CD14-positive monocyte (primary cell): ENCODE data around the gene CHI3L1. TPM values are rescaled to one million over a fixed set of nuclear protein-coding genes. Genes with fewer than 3 reads are reported as not detected.

Experiments used
- DNase-seq, 3 donors: peaks; one replicate each; pipeline ENCODE4 v3.0.0-alpha.2; 2011 to 2022
- H2AFZ ChIP-seq: 2 replicates; pipeline ENCODE4 v1.6.0; 2012; ENCODE audit warnings: mild to moderate bottlenecking, low read depth, low read length, inconsistent platforms; ENCODE audit not compliant: insufficient read depth, poor library complexity, severe bottlenecking
- H3K27ac ChIP-seq, 2 donors: 1 replicate in 1 of 2; 2 replicates in 1 of 2; pipeline ENCODE4 v1.5.1; 2012 to 2013; ENCODE audit warnings: low read length in 2 of 2, control low read depth in 1 of 2, inconsistent platforms in 1 of 2, low read depth in 1 of 2, mild to moderate bottlenecking in 1 of 2
- H3K27me3 ChIP-seq, 2 donors: one replicate each; pipeline versions ENCODE4 v1.6.0 to v1.6.1; 2011 to 2013; ENCODE audit warnings: low read length in 2 of 2; ENCODE audit not compliant: control insufficient read depth in 2 of 2, insufficient read depth in 2 of 2
- H3K36me3 ChIP-seq, 2 donors: replicated peaks in 1 of 2; 1 replicate in 1 of 2; 2 replicates in 1 of 2; pipeline versions ENCODE4 v1.5.1 to v1.6.1; 2012 to 2013; ENCODE audit warnings: low read length in 2 of 2, control low read depth in 1 of 2, inconsistent platforms in 1 of 2, mild to moderate bottlenecking in 1 of 2; ENCODE audit not compliant: insufficient read depth in 2 of 2, control insufficient read depth in 1 of 2
- H3K4me1 ChIP-seq, 2 donors: 1 replicate in 1 of 2; 2 replicates in 1 of 2; pipeline versions ENCODE4 v1.5.1 to v1.6.1; 2012 to 2013; ENCODE audit warnings: low read length in 2 of 2, control low read depth in 1 of 2, inconsistent platforms in 1 of 2, mild to moderate bottlenecking in 1 of 2, moderate library complexity in 1 of 2; ENCODE audit not compliant: insufficient read depth in 2 of 2, control insufficient read depth in 1 of 2
- H3K4me2 ChIP-seq: replicated peaks from 2 replicates; pipeline ENCODE3; 2012; ENCODE audit warnings: low read length, moderate library complexity, mild to moderate bottlenecking; ENCODE audit not compliant: poor library complexity, severe bottlenecking; ENCODE audit errors: extremely low read depth
- H3K4me3 ChIP-seq, 3 experiments: fragments of 200-600 bp in 1 of 3; sonication (generic) in 1 of 3; replicated peaks in 1 of 3; 1 replicate in 2 of 3; 2 replicates in 1 of 3; pipeline ENCODE4 v1.5.1; 2011 to 2013; ENCODE audit warnings: low read length in 3 of 3, mild to moderate bottlenecking in 3 of 3, control low read depth in 2 of 3, low read depth in 2 of 3, inconsistent platforms in 1 of 3, moderate library complexity in 1 of 3
- H3K79me2 ChIP-seq: 2 replicates; pipeline ENCODE4 v1.6.0; 2012; ENCODE audit warnings: mild to moderate bottlenecking, control low read depth, inconsistent platforms, low read length, moderate library complexity; ENCODE audit not compliant: insufficient read depth
- H3K9ac ChIP-seq: 2 replicates; pipeline ENCODE4 v1.6.0; 2017; ENCODE audit warnings: low read length, mild to moderate bottlenecking; ENCODE audit not compliant: insufficient read depth, poor library complexity, severe bottlenecking
- H3K9me3 ChIP-seq, 2 donors: replicated peaks in 1 of 2; 1 replicate in 1 of 2; 2 replicates in 1 of 2; pipeline versions ENCODE4 v1.5.1 to v1.6.1; 2012 to 2013; ENCODE audit warnings: low read length in 2 of 2, control low read depth in 1 of 2; ENCODE audit not compliant: control insufficient read depth in 1 of 2, insufficient read depth in 1 of 2
- H4K20me1 ChIP-seq: 2 replicates; pipeline ENCODE4 v1.6.0; 2012; ENCODE audit warnings: mild to moderate bottlenecking, low read length, control low read depth, moderate library complexity; ENCODE audit not compliant: insufficient read depth
- H3K27ac Mint-ChIP-seq, 7 donors: one replicate each; pipeline ENCODE4 v1.8.0; 2020; ENCODE audit warnings: mild to moderate bottlenecking in 7 of 7, mixed read lengths in 7 of 7, moderate library complexity in 6 of 7, inconsistent platforms in 2 of 7
- H3K27me3 Mint-ChIP-seq, 3 donors: one replicate each; pipeline ENCODE4 v1.8.0; 2021 to 2022; ENCODE audit warnings: low read depth in 3 of 3, mild to moderate bottlenecking in 3 of 3, mixed read lengths in 3 of 3, moderate library complexity in 3 of 3, inconsistent platforms in 1 of 3
- H3K36me3 Mint-ChIP-seq, 2 donors: one replicate each; pipeline ENCODE4 v1.8.0; 2020; ENCODE audit warnings: mixed read lengths in 2 of 2, inconsistent platforms in 1 of 2, mild to moderate bottlenecking in 1 of 2
- H3K4me1 Mint-ChIP-seq: one replicate; pipeline ENCODE4 v1.8.0; 2020; ENCODE audit warnings: mild to moderate bottlenecking, mixed read lengths
- H3K4me3 Mint-ChIP-seq, 2 donors: one replicate each; pipeline ENCODE4 v1.8.0; 2020; ENCODE audit warnings: mild to moderate bottlenecking in 2 of 2, mixed read lengths in 2 of 2, moderate library complexity in 1 of 2
- H3K9me3 Mint-ChIP-seq, 7 donors: one replicate each; pipeline ENCODE4 v1.8.0; 2020 to 2022; ENCODE audit warnings: mixed read lengths in 7 of 7, mild to moderate bottlenecking in 6 of 7, moderate library complexity in 6 of 7, inconsistent platforms in 2 of 7
- WGBS: methylation state at CpG from one replicate; pipeline ENCODE4 v1.1.5; 2013; ENCODE audit warnings: missing lambda C conversion rate; ENCODE audit not compliant: insufficient coverage; 5-methylcytosine and 5-hydroxymethylcytosine counted together
- intact Hi-C, 2 donors: fragments of 100-400 bp; cut with micrococcal nuclease; formaldehyde crosslinking; loops; one replicate each; pipeline versions ENCODE4 v1.15.0 to v1.15.1; 2023
- polyA plus RNA-seq, 3 donors: library from polyadenylated mRNA; depleted of rRNA in 1 of 3; unstranded in 2 of 3; stranded (reverse) in 1 of 3; fragments of 300-500 nt in 2 of 3; fragments of >200 nt in 1 of 3; fragmentation: Illumina TruSeq in 2 of 3; gene quantifications; 1 replicate in 2 of 3; 2 replicates in 1 of 3; pipeline ENCODE4 v1.2.3, GENCODE V29; 2012 to 2021
- TF ChIP-seq, protein P1 (sequence below): fragments of 200-600 bp; IDR thresholded peaks from one replicate; pipeline ENCODE4 v1.8.0; 2022; ENCODE audit warnings: antibody characterized with exemption, mild to moderate bottlenecking

CHI3L1 gene
- polyA plus RNA-seq, 3 donors, result 0.37 to 0.44 (median 0.43) TPM

GRCh38 chr1:203173566-203173965 is 12.9 kb downstream of the CHI3L1 start:
- H3K9me3 ChIP-seq, result no peaks in the 10 kb centered on the region
- no peak overlapping the region for H3K27ac ChIP-seq
- H3K9ac ChIP-seq, result no peak overlapping the region
- 85% methylated on average over 4 of the region's 5 CpGs for WGBS
- no peak overlapping the region for H2AFZ ChIP-seq
- DNase-seq, result no peak
- H3K4me2 ChIP-seq, result no peak overlapping the region
- H3K27me3 Mint-ChIP-seq, result peaks cover 9 to 19% (median 12%) of the 10 kb centered on the region in 3 donors
- no peak overlapping the region for H3K4me3 Mint-ChIP-seq
- no peak overlapping the region for H3K27ac Mint-ChIP-seq
- no peaks in the 10 kb centered on the region for H4K20me1 ChIP-seq
- no peak overlapping the region for H3K4me3 ChIP-seq
- no peaks in the 10 kb centered on the region for H3K79me2 ChIP-seq
- no peaks in the 10 kb centered on the region for H3K36me3 Mint-ChIP-seq
- no peaks in the 10 kb centered on the region for H3K27me3 ChIP-seq
- peaks cover 38 to 39% of the 10 kb centered on the region in 2 donors for H3K4me1 ChIP-seq
- peaks cover 0 to 3% (median 0%) of the 10 kb centered on the region in 7 donors for H3K9me3 Mint-ChIP-seq
- TF ChIP-seq, protein P1, sequence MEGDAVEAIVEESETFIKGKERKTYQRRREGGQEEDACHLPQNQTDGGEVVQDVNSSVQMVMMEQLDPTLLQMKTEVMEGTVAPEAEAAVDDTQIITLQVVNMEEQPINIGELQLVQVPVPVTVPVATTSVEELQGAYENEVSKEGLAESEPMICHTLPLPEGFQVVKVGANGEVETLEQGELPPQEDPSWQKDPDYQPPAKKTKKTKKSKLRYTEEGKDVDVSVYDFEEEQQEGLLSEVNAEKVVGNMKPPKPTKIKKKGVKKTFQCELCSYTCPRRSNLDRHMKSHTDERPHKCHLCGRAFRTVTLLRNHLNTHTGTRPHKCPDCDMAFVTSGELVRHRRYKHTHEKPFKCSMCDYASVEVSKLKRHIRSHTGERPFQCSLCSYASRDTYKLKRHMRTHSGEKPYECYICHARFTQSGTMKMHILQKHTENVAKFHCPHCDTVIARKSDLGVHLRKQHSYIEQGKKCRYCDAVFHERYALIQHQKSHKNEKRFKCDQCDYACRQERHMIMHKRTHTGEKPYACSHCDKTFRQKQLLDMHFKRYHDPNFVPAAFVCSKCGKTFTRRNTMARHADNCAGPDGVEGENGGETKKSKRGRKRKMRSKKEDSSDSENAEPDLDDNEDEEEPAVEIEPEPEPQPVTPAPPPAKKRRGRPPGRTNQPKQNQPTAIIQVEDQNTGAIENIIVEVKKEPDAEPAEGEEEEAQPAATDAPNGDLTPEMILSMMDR, result no peak
- H3K4me1 Mint-ChIP-seq, result peaks cover 50% of the 10 kb centered on the region
- intact Hi-C loops, result loop anchor here in 1 of 2 donors (5.0 kb wide), 2 partner anchors 44 to 56 kb away; no protein-coding TSS in a partner anchor
- no peaks in the 10 kb centered on the region for H3K36me3 ChIP-seq

DNA sequence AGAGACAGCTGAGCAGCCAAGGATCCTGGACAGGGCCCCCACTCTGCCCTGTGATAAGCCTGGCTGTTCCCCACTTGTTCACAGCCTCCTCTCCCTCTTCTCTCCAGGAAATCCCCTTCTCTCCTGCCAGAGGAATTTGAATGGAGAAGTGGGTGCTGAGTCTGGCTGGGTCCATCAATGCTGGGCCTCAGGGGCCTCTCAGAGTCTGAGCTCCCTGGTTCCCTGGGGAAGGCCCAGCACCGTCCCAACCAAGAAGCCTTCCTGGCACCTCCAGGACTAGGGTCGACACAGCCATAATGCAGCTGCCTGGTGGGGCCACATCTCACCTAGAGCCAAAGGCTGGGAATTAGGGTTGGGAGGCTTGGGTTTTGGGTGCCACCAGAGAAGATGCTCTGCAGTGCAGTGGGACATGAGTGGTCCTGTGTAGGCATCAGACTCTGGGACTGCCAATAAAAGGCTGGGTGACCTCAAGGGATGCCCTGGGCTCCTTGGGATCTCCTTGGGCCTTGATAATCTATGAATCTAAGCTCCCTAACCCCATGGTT is 13.4 kb downstream of the CHI3L1 start:
- Mint-ChIP-seq H3K27me3 (peaks cover 9 to 15% (median 11%) of the 10 kb centered on the region in 3 donors), H3K9me3 (peaks cover 0 to 3% (median 0%) of the 10 kb centered on the region in 7 donors), H3K27ac (no peak overlapping the region), H3K4me1 (peaks cover 45% of the 10 kb centered on the region), H3K4me3 (no peak overlapping the region), H3K36me3 (no peaks in the 10 kb centered on the region)
- Histone ChIP-seq H3K27ac (no peak overlapping the region), H3K4me2 (no peak overlapping the region), H3K4me1 (peaks cover 37% of the 10 kb centered on the region in 2 donors), H3K9me3 (no peaks in the 10 kb centered on the region), H3K4me3 (no peak overlapping the region), H4K20me1 (no peaks in the 10 kb centered on the region), H3K27me3 (no peaks in the 10 kb centered on the region), H3K9ac (no peak overlapping the region), H2AFZ (no peak overlapping the region), H3K36me3 (no peaks in the 10 kb centered on the region), H3K79me2 (no peaks in the 10 kb centered on the region)
- TF ChIP-seq, protein P1, result no peak
- no peak for DNase-seq
- intact Hi-C loops, result loop anchor here in 1 of 2 donors (5.0 kb wide), 2 partner anchors 44 to 56 kb away; no protein-coding TSS in a partner anchor
- 92% methylated on average over 2 of the region's 2 CpGs for WGBS
